ENCODE results near the gene XG. TPM values are rescaled to one million over a fixed set of nuclear protein-coding genes. Genes with fewer than 3 reads are reported as not detected.
"Not testable (repeated sequence)": the region's sequence is repeated elsewhere in the genome, so short reads cannot be mapped to it uniquely, and the experiment has no call there.

XG gene
- total RNA-seq, 2 experiments from 2014 or later = not detected

DNA sequence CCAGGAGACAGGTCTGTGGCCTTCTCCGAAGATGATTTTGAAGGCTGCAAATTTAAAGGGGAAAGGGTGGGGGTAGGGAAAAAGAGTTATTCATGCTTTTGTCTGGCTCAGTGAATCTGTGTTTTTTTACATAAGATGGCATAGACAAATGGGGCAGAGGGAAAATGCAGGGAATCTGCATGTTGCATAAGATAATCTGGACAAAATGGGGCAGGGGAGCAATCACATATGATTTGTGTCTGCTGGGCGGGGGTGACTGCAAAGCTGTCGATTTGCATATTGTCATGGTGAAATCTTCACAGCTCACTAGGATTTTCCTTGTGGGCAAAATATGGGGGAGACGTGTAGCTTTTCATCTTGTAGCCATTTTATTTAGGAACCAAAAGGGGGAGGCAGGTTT lies 47.5 kb downstream of the XG start:
- POLR2A ChIA-PET = no interaction called here
- no peak overlapping the region for H3K27ac Mint-ChIP-seq
- CTCF ChIA-PET = no interaction called here

DNA sequence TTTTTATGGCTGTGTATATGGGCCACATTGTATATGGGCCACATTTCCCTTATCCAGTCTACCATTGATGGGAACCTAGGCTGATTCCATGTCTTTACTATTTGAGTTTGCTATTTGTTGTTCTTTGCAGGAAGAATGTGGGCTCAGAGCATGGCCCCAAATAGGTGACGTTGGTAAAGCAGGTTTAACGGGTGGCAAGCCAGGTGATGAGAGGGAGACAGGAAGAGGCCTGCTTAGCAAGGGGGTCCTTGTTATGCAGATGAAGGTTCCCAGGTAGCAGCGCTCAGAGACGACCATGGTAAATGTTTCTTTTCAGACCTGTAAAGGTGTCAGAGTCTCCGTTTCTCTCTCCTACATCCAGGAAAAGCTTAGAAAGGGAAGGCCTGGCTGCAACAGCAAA lies 48.1 kb downstream of the XG start:
- H3K27ac Mint-ChIP-seq; CTCF ChIA-PET; H3K9me3 Mint-ChIP-seq; POLR2A ChIA-PET; ATAC-seq; DNase-seq; H3K36me3 Mint-ChIP-seq (ENCODE audit: low read depth); H3K4me3 Mint-ChIP-seq; H3K4me1 Mint-ChIP-seq (ENCODE audit: low read depth); intact Hi-C loops (cut with micrococcal nuclease); H3K27me3 Mint-ChIP-seq: not testable (repeated sequence)

More for the DNA sequence above, 47.5 kb downstream of the XG start:
- DNase-seq (no peak), ATAC-seq (no peak)
- Mint-ChIP-seq H3K4me3 (no peak overlapping the region), H3K9me3 (no peaks in the 10 kb centered on the region), H3K27me3 (no peaks in the 10 kb centered on the region), H3K4me1 (ENCODE audit: low read depth) (no peaks in the 10 kb centered on the region), H3K36me3 (ENCODE audit: low read depth) (no peaks in the 10 kb centered on the region)
- TF ChIP-seq, protein P1, sequence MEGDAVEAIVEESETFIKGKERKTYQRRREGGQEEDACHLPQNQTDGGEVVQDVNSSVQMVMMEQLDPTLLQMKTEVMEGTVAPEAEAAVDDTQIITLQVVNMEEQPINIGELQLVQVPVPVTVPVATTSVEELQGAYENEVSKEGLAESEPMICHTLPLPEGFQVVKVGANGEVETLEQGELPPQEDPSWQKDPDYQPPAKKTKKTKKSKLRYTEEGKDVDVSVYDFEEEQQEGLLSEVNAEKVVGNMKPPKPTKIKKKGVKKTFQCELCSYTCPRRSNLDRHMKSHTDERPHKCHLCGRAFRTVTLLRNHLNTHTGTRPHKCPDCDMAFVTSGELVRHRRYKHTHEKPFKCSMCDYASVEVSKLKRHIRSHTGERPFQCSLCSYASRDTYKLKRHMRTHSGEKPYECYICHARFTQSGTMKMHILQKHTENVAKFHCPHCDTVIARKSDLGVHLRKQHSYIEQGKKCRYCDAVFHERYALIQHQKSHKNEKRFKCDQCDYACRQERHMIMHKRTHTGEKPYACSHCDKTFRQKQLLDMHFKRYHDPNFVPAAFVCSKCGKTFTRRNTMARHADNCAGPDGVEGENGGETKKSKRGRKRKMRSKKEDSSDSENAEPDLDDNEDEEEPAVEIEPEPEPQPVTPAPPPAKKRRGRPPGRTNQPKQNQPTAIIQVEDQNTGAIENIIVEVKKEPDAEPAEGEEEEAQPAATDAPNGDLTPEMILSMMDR (IDR thresholded peaks at IDR 0.05) = no peak
- intact Hi-C loops (cut with micrococcal nuclease) = no loop called here

DNA sequence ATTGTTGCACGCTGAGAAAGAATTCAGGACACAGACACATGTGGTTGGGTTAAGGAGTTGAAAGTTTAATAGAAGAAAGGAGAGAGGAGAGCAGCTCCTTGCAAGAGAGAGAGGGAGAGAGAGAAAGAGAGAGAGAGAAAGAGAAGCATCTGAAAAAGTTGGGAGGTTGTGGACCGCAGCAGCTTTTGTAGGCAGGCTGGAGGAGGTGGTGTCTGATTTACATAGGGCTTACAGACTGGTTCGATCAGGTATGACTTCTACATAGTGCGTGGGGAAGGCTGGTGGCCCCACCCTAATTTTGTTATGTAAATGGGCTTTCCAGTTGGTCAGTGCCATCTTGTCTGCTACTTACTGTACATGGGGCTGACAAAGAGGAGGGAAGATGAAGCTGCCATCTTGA lies 49.4 kb downstream of the XG start:
- Mint-ChIP-seq H3K9me3 (no peaks in the 10 kb centered on the region), H3K4me1 (ENCODE audit: low read depth) (no peaks in the 10 kb centered on the region), H3K27me3 (no peaks in the 10 kb centered on the region), H3K36me3 (ENCODE audit: low read depth) (no peaks in the 10 kb centered on the region), H3K27ac (no peak overlapping the region), H3K4me3 (no peak overlapping the region)
- intact Hi-C loops (cut with micrococcal nuclease) = no loop called here
- ChIA-PET POLR2A (no interaction called here), CTCF (no interaction called here)
- ATAC-seq (no peak), DNase-seq (no peak)
- TF ChIP-seq, protein P1 (IDR thresholded peaks at IDR 0.05) = no peak

DNA sequence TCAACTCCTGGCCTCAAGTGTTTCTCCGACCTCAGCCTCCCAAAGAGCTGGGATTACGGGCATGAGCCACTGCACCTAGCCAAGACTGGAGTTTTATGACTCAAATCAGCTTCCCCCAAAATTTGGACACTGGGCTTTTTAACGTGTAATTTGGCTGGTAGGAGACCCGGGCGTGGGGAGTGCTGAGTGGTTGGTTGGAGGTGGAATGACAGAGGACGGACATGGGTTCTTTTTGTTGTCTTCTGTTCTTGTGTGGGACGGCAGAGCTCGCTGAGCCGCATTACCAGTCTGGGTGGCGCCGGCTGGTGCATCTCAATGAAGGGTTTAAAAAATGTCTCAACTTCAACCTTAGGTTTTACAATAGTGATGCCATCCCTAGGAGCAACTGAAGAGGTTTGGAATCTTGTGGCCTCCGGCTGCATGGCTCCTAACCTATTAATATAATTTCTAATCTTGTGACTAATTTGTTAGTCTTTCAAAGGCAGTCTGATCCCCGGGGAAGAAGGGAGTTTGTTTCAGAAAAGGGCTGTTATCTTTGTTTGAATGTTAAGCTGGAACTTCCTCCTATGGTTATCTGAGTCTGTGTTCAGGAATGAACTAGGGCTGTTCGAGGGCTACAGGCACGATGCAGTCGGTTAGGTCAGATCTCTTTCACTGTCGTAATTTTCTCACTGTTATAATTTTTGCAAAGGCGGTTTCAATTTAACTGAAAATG lies 50.7 kb downstream of the XG start:
- intact Hi-C loops (cut with micrococcal nuclease); CTCF ChIA-PET; H3K27ac Mint-ChIP-seq; ATAC-seq; POLR2A ChIA-PET; H3K4me3 Mint-ChIP-seq; H3K27me3 Mint-ChIP-seq; H3K4me1 Mint-ChIP-seq (ENCODE audit: low read depth); H3K36me3 Mint-ChIP-seq (ENCODE audit: low read depth); H3K9me3 Mint-ChIP-seq; DNase-seq: not testable (repeated sequence)

- H3K4me3 Mint-ChIP-seq; H3K36me3 Mint-ChIP-seq (ENCODE audit: low read depth); CTCF ChIA-PET; H3K27ac Mint-ChIP-seq; POLR2A ChIA-PET; H3K9me3 Mint-ChIP-seq; ATAC-seq; DNase-seq; H3K27me3 Mint-ChIP-seq; intact Hi-C loops (cut with micrococcal nuclease); H3K4me1 Mint-ChIP-seq (ENCODE audit: low read depth): not testable (repeated sequence)
Measured at GRCh38 chrX:2803486-2803885, 51.6 kb downstream of the XG start.

DNA sequence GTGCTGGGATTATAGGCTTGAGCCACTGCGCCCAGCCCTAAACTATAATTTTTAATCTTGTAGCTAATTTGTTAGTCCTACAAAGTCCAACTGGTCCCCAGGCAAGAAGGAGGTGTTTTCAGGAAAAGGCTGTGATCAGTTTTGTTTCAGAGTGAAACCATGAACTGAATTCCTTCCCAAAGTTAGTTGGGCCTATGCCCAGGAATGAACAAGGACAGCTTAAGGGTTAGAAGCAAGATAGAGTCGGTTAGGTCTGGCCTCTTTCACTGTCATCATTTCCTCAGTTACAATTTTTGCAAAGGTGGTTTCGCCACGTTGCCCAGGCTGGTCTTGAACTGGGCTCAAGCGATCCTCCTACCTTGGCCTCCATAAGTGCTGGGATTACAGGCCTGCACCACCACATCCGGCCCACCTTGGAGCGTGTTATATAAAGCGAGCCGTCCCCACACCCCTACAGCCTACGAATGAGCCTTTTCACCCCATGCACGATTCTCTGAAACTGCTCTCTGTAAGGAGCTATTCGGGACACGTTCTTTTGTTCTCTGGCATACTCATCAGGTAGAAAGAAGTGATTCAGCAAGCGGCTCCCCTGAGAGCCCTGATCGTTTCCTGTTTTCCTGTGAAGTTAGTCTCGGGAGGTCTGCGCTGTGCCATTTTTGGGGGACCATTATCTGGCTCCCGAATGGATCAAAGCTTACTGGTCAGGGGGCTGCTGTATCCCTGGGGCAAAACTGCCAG lies 52.4 kb downstream of the XG start:
- POLR2A ChIA-PET; H3K4me1 Mint-ChIP-seq (ENCODE audit: low read depth); ATAC-seq; intact Hi-C loops (cut with micrococcal nuclease); H3K9me3 Mint-ChIP-seq; H3K27ac Mint-ChIP-seq; H3K4me3 Mint-ChIP-seq; CTCF ChIA-PET; H3K36me3 Mint-ChIP-seq (ENCODE audit: low read depth); DNase-seq; H3K27me3 Mint-ChIP-seq: not testable (repeated sequence)

DNA sequence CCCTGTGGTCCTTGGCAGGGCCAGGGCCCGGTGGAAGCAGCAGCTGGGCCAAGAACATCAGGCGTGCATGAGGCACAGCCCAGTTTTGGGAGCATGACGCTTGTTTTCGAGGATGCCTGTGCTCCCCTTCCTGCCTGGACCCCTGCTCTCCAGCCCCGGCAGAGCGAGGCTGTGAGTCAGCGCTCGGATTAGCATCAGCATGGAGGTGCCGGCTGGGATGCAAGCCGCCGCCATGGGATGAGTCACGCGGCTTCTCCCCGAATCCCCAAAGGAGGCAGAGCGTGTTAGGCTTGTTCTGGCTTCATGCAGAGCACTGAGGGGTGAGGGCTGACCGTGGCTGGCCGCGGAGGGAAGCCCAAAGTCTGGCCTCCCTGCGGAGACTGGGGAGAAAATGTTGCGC lies 53.0 kb downstream of the XG start:
- H3K4me3 Mint-ChIP-seq; H3K4me1 Mint-ChIP-seq (ENCODE audit: low read depth); intact Hi-C loops (cut with micrococcal nuclease); CTCF ChIA-PET; H3K27ac Mint-ChIP-seq; H3K27me3 Mint-ChIP-seq; H3K36me3 Mint-ChIP-seq (ENCODE audit: low read depth); ATAC-seq; POLR2A ChIA-PET; H3K9me3 Mint-ChIP-seq; DNase-seq: not testable (repeated sequence)

Data from activated CD8-positive, alpha-beta T cell treated with anti-CD3 and anti-CD28 coated beads for 36 hours (primary cell).